Testis (tissue), 2 donors: ENCODE measurements around the gene RUNX1.

ENCODE experiments used
- POLR2A ChIP-seq: fragments of 450-650 bp; IDR thresholded peaks from one replicate; pipeline ENCODE4 v1.6.1; 2017; ENCODE audit warnings: antibody characterized with exemption, mild to moderate bottlenecking, moderate library complexity
- TF ChIP-seq, protein P1 (sequence below), 3 experiments: fragments of 450-650 bp in 2 of 3; fragments of 200-600 bp in 1 of 3; sonication (generic) in 1 of 3; IDR thresholded peaks; one replicate each; pipeline ENCODE4 v1.5.1; 2016 to 2019; ENCODE audit warnings: antibody characterized with exemption in 3 of 3, mild to moderate bottlenecking in 2 of 3, moderate library complexity in 1 of 3

DNA sequence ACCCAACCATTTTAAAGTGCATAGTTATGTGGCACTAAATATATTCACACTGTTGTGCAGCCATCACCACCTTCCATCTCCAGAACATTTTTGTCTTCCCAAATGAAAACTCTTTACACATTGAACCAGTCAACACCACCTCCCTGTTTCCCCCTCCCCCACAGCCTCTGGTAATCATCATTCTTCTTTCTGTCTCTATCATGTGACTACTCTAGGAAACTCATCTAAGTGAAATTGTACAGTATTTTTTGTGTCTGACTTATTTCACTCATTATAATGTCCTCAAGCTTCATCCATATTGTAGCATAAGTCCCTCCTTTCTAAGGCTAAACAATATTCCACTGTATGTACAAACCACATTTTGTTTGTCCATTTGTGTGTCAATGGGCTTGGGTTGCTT is 128.0 kb downstream of the RUNX1 start:
- TF ChIP-seq POLR2A, result no peak
- TF ChIP-seq, protein P1, sequence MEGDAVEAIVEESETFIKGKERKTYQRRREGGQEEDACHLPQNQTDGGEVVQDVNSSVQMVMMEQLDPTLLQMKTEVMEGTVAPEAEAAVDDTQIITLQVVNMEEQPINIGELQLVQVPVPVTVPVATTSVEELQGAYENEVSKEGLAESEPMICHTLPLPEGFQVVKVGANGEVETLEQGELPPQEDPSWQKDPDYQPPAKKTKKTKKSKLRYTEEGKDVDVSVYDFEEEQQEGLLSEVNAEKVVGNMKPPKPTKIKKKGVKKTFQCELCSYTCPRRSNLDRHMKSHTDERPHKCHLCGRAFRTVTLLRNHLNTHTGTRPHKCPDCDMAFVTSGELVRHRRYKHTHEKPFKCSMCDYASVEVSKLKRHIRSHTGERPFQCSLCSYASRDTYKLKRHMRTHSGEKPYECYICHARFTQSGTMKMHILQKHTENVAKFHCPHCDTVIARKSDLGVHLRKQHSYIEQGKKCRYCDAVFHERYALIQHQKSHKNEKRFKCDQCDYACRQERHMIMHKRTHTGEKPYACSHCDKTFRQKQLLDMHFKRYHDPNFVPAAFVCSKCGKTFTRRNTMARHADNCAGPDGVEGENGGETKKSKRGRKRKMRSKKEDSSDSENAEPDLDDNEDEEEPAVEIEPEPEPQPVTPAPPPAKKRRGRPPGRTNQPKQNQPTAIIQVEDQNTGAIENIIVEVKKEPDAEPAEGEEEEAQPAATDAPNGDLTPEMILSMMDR (IDR thresholded peaks at IDR 0.05), result no peak
